AG08396 (cell line): ENCODE data around the gene CBX8.
"Not testable (repeated sequence)": the region's sequence is repeated elsewhere in the genome, so short reads cannot be mapped to it uniquely, and the experiment has no call there.

Source experiments
- DNase-seq: peaks from one replicate; pipeline ENCODE4 v3.0.0; 2012; ENCODE audit warnings: low spot score, mixed read lengths

Gene CBX8

DNA sequence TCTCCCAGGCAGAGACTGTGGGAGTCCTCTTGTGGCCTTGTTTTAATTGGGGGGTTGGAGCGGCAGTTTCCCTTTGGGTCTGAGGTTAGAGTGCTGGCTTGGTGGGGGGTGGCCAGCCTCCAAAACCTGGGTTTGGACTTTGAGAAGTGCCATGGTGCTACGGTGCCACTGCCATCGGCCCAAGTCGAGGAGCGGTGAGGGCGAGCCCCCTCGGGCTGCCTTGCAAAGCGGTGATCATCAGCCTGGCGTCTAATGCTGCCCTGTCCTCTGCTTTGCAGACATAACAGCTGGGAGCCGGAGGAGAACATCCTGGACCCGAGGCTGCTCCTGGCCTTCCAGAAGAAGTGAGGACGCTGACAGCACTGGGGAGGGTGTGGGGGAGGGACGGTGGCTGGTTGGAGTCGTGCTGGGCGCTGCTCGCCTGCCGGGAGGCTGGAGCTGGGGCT, 17.8 kb downstream of the CBX8 start:
- DNase-seq = no peak

DNA sequence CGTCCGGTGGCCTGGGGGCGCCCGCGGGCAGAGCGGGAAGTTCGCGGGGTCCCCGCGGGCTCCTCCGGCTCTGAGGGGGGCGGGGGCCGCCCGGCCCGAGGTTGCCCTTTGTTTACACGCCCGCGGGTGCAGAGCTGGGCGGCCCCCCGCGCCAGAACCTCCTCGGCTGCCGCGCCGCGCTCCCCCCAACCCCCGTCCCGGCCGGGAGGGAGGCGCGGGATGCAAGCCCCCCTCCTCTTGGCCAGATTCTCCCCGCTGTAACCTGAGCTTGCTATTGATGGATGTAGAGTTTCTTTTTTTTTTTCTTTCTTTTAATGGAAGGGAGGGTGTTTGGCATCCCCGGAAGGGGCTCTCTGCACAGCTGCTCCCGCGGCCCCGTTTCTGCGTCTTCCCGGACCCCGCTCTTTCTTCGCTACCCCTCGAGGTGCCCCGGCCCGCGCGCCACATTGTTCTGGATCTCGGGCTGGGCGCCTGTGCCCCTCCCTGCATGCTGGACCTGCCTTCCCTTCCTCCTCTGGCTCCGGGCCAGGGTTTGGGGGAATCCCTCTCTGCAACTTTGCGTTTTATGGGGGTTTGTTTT, 18.3 kb downstream of the CBX8 start:
- DNase-seq = no peak

GRCh38 chr17:79777894-79778503, 18.9 kb downstream of the CBX8 start, which contains the start of gene CBX2:
TSS of gene CBX2 (plus strand) at chr17:79778148. CDS start at chr17:79778236, 88 bp downstream.
- peak; percentile 99 for DNase-seq

GRCh38 chr17:79777120-79777893, 19.6 kb downstream of the CBX8 start:
- no peak for DNase-seq

DNA sequence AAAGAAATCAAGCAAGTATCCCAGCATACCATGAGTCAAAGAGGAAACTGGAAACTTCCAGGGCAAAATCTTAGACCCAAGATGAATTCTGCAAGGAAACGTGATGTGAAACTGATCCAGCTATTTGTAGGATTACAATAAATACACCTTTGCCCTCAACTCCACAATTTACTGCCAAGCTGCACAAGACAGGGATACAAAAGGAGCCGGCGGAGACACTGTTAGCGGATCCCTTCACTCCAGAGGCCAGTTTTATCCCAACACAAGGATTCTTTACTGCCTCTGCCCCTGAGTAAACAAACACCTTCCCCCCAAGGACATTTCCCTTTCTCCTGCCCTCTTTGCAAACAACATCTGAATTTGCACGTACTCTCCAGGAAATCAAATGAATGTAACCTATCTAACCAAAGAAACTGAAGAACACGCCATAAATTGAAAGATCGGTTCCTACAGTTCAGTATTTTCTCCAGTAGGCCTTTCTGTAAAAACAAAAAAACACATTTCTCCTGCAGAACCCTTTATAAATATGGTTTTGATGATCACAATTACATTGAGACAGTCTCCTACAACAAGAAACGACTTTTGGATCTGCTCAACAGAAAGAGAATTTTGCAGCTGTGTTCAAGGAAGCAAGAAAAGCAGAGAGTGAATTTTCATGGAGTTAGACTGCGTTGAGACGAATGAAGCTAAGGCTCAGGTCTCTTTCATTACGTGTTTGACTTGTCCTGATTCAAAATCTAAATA, 20.3 kb downstream of the CBX8 start:
- no peak for DNase-seq

- DNase-seq = no peak
These were observed 21.2 kb downstream of the CBX8 start for GRCh38 chr17:79775632-79776031.

DNA sequence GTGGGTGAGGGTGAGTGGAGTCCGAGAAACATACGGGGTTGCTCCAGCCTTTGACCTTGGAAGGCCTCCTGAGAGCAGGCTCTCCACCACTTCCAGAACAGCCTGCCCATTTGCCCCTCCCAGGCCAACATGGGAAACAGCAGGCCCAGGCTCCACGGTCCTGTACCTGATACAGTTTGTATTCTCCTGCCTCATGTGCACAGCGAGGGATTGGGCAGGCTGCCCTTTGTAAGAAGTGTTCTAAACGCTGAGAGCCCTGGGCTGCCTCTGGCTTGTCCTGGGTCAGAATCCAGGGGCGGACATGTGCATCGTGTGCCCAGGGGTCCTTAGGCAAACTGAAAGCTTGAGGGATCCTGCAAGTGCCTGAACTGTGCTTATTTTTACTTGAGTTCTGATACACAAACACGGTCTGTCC, 22.3 kb downstream of the CBX8 start:
- no peak for DNase-seq

GRCh38 chr17:79772726-79773125, 24.2 kb downstream of the CBX8 start:
- DNase-seq = not testable (repeated sequence)

DNA sequence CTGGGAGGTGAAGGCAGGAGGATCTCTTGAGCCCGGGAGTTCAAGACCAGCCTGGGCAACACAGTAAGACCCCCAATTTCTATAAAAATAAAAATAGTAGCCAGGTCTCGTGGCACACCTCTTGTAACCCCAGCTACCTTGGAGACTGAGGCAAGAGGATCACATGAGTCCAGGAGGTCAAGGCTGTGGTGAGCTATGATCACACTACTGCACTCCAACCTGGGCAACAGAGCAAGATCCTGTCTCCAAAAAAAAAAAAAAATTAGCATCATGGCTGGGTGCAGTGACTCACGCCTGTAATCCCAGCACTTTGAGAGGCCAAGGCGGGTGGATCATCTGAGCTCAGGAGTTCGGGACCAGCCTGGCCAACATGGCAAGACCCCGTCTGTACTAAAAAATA, 25.6 kb downstream of the CBX8 start:
- DNase-seq = no peak

DNA sequence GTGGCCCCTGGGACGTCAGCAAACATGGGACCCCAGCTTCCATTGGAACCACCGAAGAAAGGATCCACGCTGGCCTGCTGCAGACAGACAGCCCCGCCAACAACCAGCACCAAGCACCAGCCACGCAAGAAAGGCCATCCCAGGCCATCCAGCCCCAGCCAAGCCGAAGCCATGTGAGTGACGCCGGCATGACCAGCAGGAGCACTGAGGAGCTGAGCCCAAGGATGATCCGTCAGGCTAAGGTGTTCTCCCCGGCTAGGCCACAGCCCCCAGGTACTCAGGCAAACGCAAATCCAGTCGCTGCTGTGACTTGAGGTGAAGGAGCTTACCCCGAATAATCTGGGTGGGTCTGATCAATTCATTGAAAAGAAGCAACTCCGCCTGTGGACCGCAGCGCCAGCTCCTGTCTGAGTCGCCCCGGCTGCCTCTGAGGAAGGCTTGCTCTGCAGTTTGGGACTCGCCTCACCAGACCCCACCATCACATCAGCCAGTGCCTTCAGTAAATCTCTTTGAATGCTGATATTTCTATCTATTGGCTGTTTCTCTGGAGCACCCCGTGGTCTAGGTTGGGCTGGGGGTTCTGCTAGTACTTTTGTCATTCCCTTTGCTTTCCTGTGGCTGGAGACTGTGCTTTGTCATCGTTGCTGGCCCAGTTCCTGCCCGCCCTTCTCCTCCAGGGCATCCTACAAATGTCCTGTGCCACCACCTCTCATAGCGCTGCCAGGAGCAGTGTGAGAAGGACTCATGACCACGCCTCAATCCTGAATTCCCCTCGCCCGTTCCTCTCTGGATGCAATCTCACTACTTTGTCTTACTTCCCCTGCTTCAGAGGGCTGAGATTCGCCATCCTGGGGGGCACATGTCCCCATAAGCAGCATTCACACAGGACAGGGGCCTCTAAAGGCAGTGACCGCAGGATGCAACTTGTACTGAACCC, 27.0 kb downstream of the CBX8 start:
- no peak for DNase-seq

- DNase-seq = no peak
These were observed 31.2 kb downstream of the CBX8 start for GRCh38 chr17:79765708-79766107.

DNA sequence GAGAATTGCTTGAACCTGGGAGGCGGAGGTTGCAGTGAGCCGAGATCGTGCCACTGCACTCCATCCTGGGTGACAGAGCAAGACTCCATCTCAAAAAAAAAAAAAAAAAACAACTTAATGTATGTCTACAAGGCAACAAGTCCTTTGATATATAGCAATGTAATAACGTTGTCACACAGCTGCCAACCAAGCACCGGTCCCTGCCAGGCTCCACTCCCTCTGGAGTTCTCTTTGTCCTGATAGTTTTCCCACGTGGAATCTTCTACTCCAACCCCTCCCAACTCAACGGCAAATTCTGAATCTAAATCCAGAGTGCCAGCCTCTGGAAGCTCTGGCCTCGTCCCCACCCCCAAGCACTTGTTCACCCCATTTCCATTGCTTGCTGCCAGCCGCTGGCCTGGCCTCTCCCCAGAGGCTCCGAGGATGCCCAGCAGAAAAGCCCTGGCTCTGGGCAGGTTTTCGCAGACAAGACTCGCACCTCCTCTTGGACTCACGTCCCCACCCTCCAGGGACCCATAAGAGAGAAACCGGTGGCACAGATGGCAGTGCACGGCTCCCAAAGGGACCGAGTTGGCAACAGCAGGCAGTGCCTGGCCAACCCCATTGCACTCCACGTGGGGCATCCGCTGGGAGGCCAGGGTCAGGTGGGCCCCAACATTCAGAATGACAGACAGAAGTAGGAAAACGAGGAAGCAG, 34.8 kb downstream of the CBX8 start:
- no peak for DNase-seq

- no peak for DNase-seq
These were observed 36.5 kb downstream of the CBX8 start for GRCh38 chr17:79760197-79760906.

- DNase-seq = no peak
These were observed 38.6 kb downstream of the CBX8 start for GRCh38 chr17:79758271-79758670.

GRCh38 chr17:79757140-79757745, 39.6 kb downstream of the CBX8 start:
- no peak for DNase-seq

DNA sequence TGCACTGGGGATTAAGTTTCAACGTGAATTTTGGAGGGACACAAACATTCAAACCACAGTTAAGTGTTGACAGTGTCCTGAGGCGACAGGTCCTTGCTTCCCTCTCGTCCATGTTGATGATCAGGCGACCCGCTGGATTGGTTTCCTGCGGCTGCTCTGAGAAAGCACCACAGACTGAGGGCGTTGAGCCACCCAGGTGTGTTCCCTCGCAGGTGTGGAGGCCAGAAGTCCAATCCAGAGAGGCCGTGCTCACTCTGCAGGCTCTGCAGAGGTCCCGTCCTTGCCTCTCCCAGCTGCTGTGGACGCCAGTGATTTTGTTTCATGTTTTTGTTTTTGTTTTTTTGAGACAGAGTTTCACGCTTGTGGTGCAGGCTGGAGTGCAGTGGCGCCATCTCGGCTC, 41.3 kb downstream of the CBX8 start:
- no peak for DNase-seq

DNA sequence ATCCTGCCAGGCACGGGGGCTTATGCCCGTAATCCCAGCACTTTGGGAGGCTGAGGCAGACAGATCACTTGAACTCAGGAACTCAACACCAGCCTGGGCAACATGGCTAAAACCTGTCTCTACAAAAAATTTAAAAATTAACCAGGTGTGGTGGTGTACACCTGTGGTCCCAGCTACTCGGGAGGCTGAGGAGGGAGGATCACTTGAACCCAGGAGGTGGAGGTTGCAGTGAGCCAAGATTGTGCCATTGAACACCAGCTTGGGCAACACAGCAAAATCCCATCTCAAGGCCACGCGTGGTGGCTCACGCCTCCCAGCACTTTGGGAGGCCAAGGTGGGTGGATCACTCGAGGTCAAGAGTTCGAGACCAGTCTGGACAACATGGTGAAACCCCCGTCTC, 42.0 kb downstream of the CBX8 start:
- DNase-seq = not testable (repeated sequence)

- no peak for DNase-seq
These were observed 42.5 kb downstream of the CBX8 start for GRCh38 chr17:79754370-79754769.

- DNase-seq = no peak
These were observed 44.7 kb downstream of the CBX8 start for GRCh38 chr17:79752175-79752574.
